HepG2 (cell line): ENCODE measurements around the gene MAEA. TPM values are rescaled to one million over a fixed set of nuclear protein-coding genes. Genes with fewer than 3 reads are reported as not detected.
"Not testable (repeated sequence)": the region's sequence is repeated elsewhere in the genome, so short reads cannot be mapped to it uniquely, and the experiment has no call there.

Experiments used
- ATAC-seq: fragments of 200-7000 bp; cut with Tn5 transposase; 3 replicates; pipeline ENCODE4 v1.9.1; 2020; ENCODE audit warnings: mild to moderate bottlenecking, moderate library complexity
- BruUV-seq: library from RNA; stranded (reverse); fragments of 400-500 nt; replicated peaks from 2 replicates; lab custom pipeline; 2021; lab: Mats Ljungman, UMichigan
- CTCF ChIA-PET: fragments of 300-600 bp; formaldehyde crosslinking; extraction: SDS; loops from one replicate; lab custom pipeline; 2021; ENCODE audit warnings: low total read pairs, inconsistent platforms, low intra/inter-chr PET ratio; lab: Yijun Ruan, JAX
- POLR2A ChIA-PET: fragments of 350-600 bp; sonication (Branson Sonifier 250); formaldehyde crosslinking; loops from one replicate; lab custom pipeline; 2020; ENCODE audit warnings: antibody characterized with exemption, inconsistent platforms; lab: Yijun Ruan, JAX
- DNase-seq: peaks from one replicate; pipeline ENCODE4 v3.0.0-alpha.2; 2015; ENCODE audit warnings: low spot score
- FAIRE-seq: peaks from 3 replicates; lab custom pipeline; 2011; peaks lifted over from hg19 to GRCh38; lab: Jason Lieb, UNC
- H2AFZ ChIP-seq: one replicate; pipeline ENCODE4 v1.6.1; 2011; ENCODE audit warnings: low read length, inconsistent platforms
- H3K27ac ChIP-seq: fragments of 300-600 bp; 3 replicates; pipeline ENCODE4 v1.8.0; 2011; ENCODE audit warnings: mixed run types, mild to moderate bottlenecking, mixed read lengths, low read length, inconsistent platforms; ENCODE audit not compliant: insufficient read depth; ENCODE audit errors: extremely low read length
- H3K27me3 ChIP-seq, 2 experiments: fragments of 200-600 bp in 1 of 2; 2 replicates in 1 of 2; 3 replicates in 1 of 2; pipeline versions ENCODE4 v1.6.0 to v1.8.0; 2011; ENCODE audit warnings: low read length in 2 of 2, mild to moderate bottlenecking in 2 of 2, moderate library complexity in 2 of 2, inconsistent platforms in 1 of 2; ENCODE audit not compliant: insufficient read depth in 2 of 2, control insufficient read depth in 1 of 2
- H3K36me3 ChIP-seq, 2 experiments: fragments of 200-600 bp in 1 of 2; replicated peaks in 1 of 2; 2 replicates in 1 of 2; 3 replicates in 1 of 2; pipeline versions ENCODE4 v1.5.1 to v1.8.0; 2011; ENCODE audit warnings: low read length in 2 of 2, inconsistent platforms in 1 of 2; ENCODE audit not compliant: insufficient read depth in 2 of 2, control insufficient read depth in 1 of 2
- H3K4me1 ChIP-seq: 2 replicates; pipeline ENCODE4 v1.5.1; 2012; ENCODE audit warnings: low read length, inconsistent platforms; ENCODE audit not compliant: insufficient read depth
- H3K4me2 ChIP-seq: 2 replicates; pipeline ENCODE4 v1.6.0; 2011; ENCODE audit warnings: low read depth, low read length, inconsistent platforms
- H3K4me3 ChIP-seq, 3 experiments: fragments of 200-600 bp in 1 of 3; sonication (generic), shearing (Covaris generic) in 1 of 3; replicated peaks in 1 of 3; 2 replicates each; pipeline ENCODE4 v1.5.1; 2011 to 2016; ENCODE audit warnings: low read length in 3 of 3, inconsistent platforms in 2 of 3, low read depth in 2 of 3, mild to moderate bottlenecking in 2 of 3, control low read depth in 1 of 3, mixed read lengths in 1 of 3; ENCODE audit not compliant: insufficient read depth in 1 of 3
- H3K79me2 ChIP-seq: one replicate; pipeline ENCODE4 v1.6.1; 2011; ENCODE audit warnings: low read length, inconsistent platforms; ENCODE audit not compliant: insufficient read depth
- H3K9ac ChIP-seq: 2 replicates; pipeline ENCODE4 v1.6.0; 2011; ENCODE audit warnings: mild to moderate bottlenecking, low read depth, low read length, inconsistent platforms; ENCODE audit not compliant: insufficient read depth
- H3K9me3 ChIP-seq: 2 replicates; pipeline ENCODE4 v1.5.1; 2012; ENCODE audit warnings: mild to moderate bottlenecking, low read length
- H4K20me1 ChIP-seq: 2 replicates; pipeline ENCODE4 v1.6.0; 2011; ENCODE audit warnings: inconsistent platforms, mild to moderate bottlenecking, low read length, moderate library complexity; ENCODE audit not compliant: insufficient read depth
- E2F5 ChIP-seq: sonication (generic); formaldehyde crosslinking; conservative IDR thresholded peaks from 2 replicates; pipeline ENCODE4 v1.4.0; 2020; ENCODE audit warnings: missing genetic modification reagents
- HES4 ChIP-seq: sonication (generic); formaldehyde crosslinking; IDR thresholded peaks from 2 replicates; pipeline ENCODE4 v1.9.0; 2021; ENCODE audit warnings: mild to moderate bottlenecking, missing genetic modification reagents, borderline replicate concordance
- MLLT10 ChIP-seq: sonication (generic); formaldehyde crosslinking; IDR thresholded peaks from 2 replicates; pipeline ENCODE4 v1.4.0; 2020; ENCODE audit warnings: missing genetic modification reagents
- ZMAT5 ChIP-seq: sonication (generic); formaldehyde crosslinking; IDR thresholded peaks from 2 replicates; pipeline ENCODE4 v1.5.0; 2020; ENCODE audit warnings: mild to moderate bottlenecking, low read depth, missing genetic modification reagents, borderline replicate concordance
- ZNF713 ChIP-seq: sonication (generic); formaldehyde crosslinking; IDR thresholded peaks from 2 replicates; pipeline ENCODE4 v1.4.0; 2020; ENCODE audit warnings: mild to moderate bottlenecking, missing genetic modification reagents
- WGBS: methylation state at CpG from one replicate; pipeline ENCODE4 v1.1.6; 2017; ENCODE audit warnings: low lambda C conversion rate; 5-methylcytosine and 5-hydroxymethylcytosine counted together
- in situ Hi-C: cut with HindIII; loops from 2 replicates; pipeline ENCODE4 v1.10.0; 2017; ENCODE audit warnings: low pct_unique_long_range_greater_than_20kb; ENCODE audit not compliant: extremely low pct_ligation_motif_present
- intact Hi-C: fragments of 100-400 bp; cut with micrococcal nuclease; formaldehyde crosslinking; loops from one replicate; pipeline ENCODE4 v1.10.0; 2022; ENCODE audit not compliant: unreplicated experiment
- polyA plus RNA-seq, 8 experiments: library from polyadenylated mRNA; depleted of rRNA in 3 of 8; stranded (reverse) in 7 of 8; unstranded in 1 of 8; fragments of >200 nt; fragmentation: Illumina TruSeq in 4 of 8; extraction: Trizol in 4 of 8; gene quantifications; 2 replicates each; pipeline versions ENCODE4 v1.2.1 to v1.2.3, GENCODE V29; 2011 to 2016; ENCODE audit warnings: low read depth in 4 of 8, missing spikeins in 1 of 8, mixed read lengths in 1 of 8; ENCODE audit not compliant: insufficient read depth in 1 of 8
- total RNA-seq, 5 experiments: library from RNA; depleted of rRNA; stranded (reverse); fragments of >200 nt; fragmentation: Illumina TruSeq; extraction: Trizol; gene quantifications; 2 replicates each; pipeline ENCODE4 v1.2.3, GENCODE V29; 2016; ENCODE audit warnings: low read depth in 1 of 5
- TF ChIP-seq, protein P1 (sequence below): sonication (generic); formaldehyde crosslinking; IDR thresholded peaks from 2 replicates; pipeline ENCODE4 v1.8.1; 2023; ENCODE audit warnings: mild to moderate bottlenecking, missing genetic modification reagents, borderline replicate concordance
- TF ChIP-seq, protein P2 (sequence below): sonication (generic); formaldehyde crosslinking; IDR thresholded peaks from 2 replicates; pipeline ENCODE4 v1.4.0; 2020; ENCODE audit warnings: missing genetic modification reagents

The MAEA gene
- total and polyA plus RNA-seq, 2 of the 13 experiments (the other 11 are each of a cell fraction or from before 2014, with no cell fraction given) = 52.0 to 57.1 TPM

DNA sequence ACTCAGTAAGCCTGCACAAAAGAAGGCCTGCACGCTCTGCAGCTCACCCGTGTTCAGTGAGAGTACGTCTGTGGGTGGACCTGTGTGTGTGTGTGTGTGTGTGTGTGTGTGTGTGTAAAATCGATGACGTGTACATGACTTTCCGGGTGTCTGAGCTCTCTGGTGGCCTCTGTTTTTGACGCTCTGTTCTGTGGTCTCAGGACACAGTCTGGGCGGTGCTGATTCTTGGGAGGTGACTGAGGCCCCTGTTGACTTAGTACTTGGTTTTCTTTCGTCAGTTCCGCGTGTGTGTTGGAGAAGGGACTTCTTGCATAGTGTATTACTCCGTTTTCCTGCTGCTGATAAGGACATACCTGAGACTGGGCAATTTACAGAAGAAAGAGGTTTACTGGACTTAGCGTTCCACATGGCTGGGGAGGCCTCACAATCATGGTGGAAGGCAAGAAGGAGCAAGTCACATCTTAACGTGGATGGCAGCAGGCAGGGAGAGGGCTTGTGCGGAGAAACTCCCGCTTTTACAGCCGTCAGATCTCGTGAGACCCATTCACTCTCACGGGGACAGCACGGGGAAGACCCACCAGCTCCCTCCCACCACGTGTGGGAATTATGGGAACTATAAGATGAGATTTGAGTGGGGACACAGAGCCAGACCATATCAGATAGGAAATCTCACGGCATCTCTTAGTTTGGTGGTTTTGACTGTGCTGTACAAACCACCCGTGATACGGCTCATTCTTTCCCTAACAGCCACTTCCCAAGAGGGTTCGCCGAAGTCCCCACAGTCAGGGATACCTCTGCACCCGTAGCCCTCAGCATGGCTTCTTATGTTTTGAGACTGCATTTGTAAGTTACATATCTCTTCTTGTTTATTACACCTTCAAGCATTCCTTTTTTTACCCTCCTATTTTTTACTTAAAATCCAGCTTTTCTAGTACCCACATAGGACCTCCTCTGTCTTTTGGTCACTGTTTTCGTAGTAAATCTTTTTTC, 81.8 kb downstream of the MAEA start:
- no peaks in the 10 kb centered on the region for H3K9me3 ChIP-seq
- H3K4me3 ChIP-seq = no peak overlapping the region
- no peak overlapping the region for H3K27ac ChIP-seq
- in situ Hi-C loops = no loop called here
- TF ChIP-seq, protein P1, sequence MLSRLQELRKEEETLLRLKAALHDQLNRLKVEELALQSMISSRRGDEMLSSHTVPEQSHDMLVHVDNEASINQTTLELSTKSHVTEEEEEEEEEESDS = no peak
- TF ChIP-seq, protein P2, sequence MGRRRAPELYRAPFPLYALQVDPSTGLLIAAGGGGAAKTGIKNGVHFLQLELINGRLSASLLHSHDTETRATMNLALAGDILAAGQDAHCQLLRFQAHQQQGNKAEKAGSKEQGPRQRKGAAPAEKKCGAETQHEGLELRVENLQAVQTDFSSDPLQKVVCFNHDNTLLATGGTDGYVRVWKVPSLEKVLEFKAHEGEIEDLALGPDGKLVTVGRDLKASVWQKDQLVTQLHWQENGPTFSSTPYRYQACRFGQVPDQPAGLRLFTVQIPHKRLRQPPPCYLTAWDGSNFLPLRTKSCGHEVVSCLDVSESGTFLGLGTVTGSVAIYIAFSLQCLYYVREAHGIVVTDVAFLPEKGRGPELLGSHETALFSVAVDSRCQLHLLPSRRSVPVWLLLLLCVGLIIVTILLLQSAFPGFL (CRISPR knock-in tag) = no peak
- TF ChIP-seq HES4 = no peak
- no peak for TF ChIP-seq MLLT10
- TF ChIP-seq ZMAT5 (CRISPR knock-in tag) = no peak
- TF ChIP-seq ZNF713 (CRISPR knock-in tag) = no peak
- TF ChIP-seq E2F5 (CRISPR knock-in tag) = no peak
- no peak overlapping the region for H2AFZ ChIP-seq
- BruUV-seq = no TSS peak
- no peaks in the 10 kb centered on the region for H3K4me1 ChIP-seq
- WGBS = 94% methylated on average over 27 of the region's 28 CpGs
- H3K36me3 ChIP-seq = peaks cover 4 to 26% of the 10 kb centered on the region in 2 experiments; a peak in 4 of 5 replicates
- no peak overlapping the region for H3K4me2 ChIP-seq
- H3K27me3 ChIP-seq = no peaks in the 10 kb centered on the region
- CTCF ChIA-PET = no interaction called here
- DNase-seq (no peak), FAIRE-seq (no peak), ATAC-seq (no peak)
- POLR2A ChIA-PET = no interaction called here
- H4K20me1 ChIP-seq = no peaks in the 10 kb centered on the region
- H3K79me2 ChIP-seq = no peaks in the 10 kb centered on the region
- no peak overlapping the region for H3K9ac ChIP-seq
- intact Hi-C loops = no loop called here

- intact Hi-C loops, H3K9ac ChIP-seq, H3K27me3 ChIP-seq, CTCF ChIA-PET, H3K4me1 ChIP-seq, ATAC-seq, H2AFZ ChIP-seq, BruUV-seq, POLR2A ChIA-PET, H3K79me2 ChIP-seq, H4K20me1 ChIP-seq, FAIRE-seq, in situ Hi-C loops, H3K4me2 ChIP-seq, H3K4me3 ChIP-seq, H3K9me3 ChIP-seq, H3K27ac ChIP-seq, DNase-seq: not testable (repeated sequence)
- WGBS = 91% methylated on average over 22 of the region's 22 CpGs
- peaks cover 2 to 22% of the 10 kb centered on the region in 2 experiments; a peak in 4 of 5 replicates for H3K36me3 ChIP-seq
Measured at GRCh38 chr4:1372576-1372975, 82.9 kb downstream of the MAEA start.
